ENCODE measurements around the gene EMCN.
"Not testable (repeated sequence)": the region's sequence is repeated elsewhere in the genome, so short reads cannot be mapped to it uniquely, and the experiment has no call there.

EMCN gene

GRCh38 chr4:100362366-100362765 lies 155.5 kb downstream of the EMCN start:
- H3K9ac ChIP-seq (ENCODE audit: low read depth in 1 of 2, low read length in 2 of 2) = no peak overlapping the region
- peaks cover 0 to 7% of the 10 kb centered on the region in 2 donors for H3K9me3 ChIP-seq (ENCODE audit: control insufficient read depth in 1 of 2, low read length in 2 of 2)
- no peaks in the 10 kb centered on the region for H3K4me1 ChIP-seq (ENCODE audit: control insufficient read depth in 1 of 2, insufficient read depth in 2 of 2, low read length in 2 of 2)
- H3K27me3 ChIP-seq (ENCODE audit: control insufficient read depth in 1 of 2, insufficient read depth in 2 of 2, low read length in 2 of 2) = no peaks in the 10 kb centered on the region
- no peak overlapping the region for H3K4me3 ChIP-seq (ENCODE audit: low read depth in 1 of 2, low read length in 2 of 2)
- H3K27ac ChIP-seq (ENCODE audit: low read depth, low read length) = no peak overlapping the region
- H3K36me3 ChIP-seq (ENCODE audit: control insufficient read depth in 1 of 2, insufficient read depth in 2 of 2, low read length in 2 of 2) = no peaks in the 10 kb centered on the region

DNA sequence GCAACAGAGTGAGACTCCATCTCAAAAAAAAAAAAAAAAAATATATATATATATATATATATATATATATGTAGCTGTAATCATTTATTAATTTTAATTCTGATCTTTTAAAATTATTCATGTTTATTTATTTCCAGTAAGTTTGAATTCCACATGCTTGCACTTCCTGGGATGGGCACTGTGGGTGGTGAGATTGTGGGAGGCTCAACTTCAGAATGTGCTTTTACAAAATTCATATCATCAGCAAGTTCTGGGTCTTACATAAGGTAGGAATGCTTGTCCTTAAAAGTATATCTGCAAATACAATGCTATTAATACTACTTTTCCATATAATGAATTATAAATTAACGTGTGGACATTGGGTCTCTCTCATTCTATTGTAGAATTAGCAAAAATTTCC lies 156.5 kb downstream of the EMCN start:
- Histone ChIP-seq H3K36me3 (ENCODE audit: control insufficient read depth in 1 of 2, insufficient read depth in 2 of 2, low read length in 2 of 2) (no peaks in the 10 kb centered on the region), H3K9ac (ENCODE audit: low read depth in 1 of 2, low read length in 2 of 2) (no peak overlapping the region), H3K4me3 (ENCODE audit: low read depth in 1 of 2, low read length in 2 of 2) (no peak overlapping the region), H3K4me1 (ENCODE audit: control insufficient read depth in 1 of 2, insufficient read depth in 2 of 2, low read length in 2 of 2) (no peaks in the 10 kb centered on the region), H3K27ac (ENCODE audit: low read depth, low read length) (no peak overlapping the region), H3K9me3 (ENCODE audit: control insufficient read depth in 1 of 2, low read length in 2 of 2) (peaks cover 0 to 12% of the 10 kb centered on the region in 2 donors), H3K27me3 (ENCODE audit: control insufficient read depth in 1 of 2, insufficient read depth in 2 of 2, low read length in 2 of 2) (no peaks in the 10 kb centered on the region)

GRCh38 chr4:100360211-100360610 lies 157.6 kb downstream of the EMCN start:
- no peak overlapping the region for H3K27ac ChIP-seq (ENCODE audit: low read depth, low read length)
- no peak overlapping the region for H3K9ac ChIP-seq (ENCODE audit: low read depth in 1 of 2, low read length in 2 of 2)
- peaks cover 0 to 12% of the 10 kb centered on the region in 2 donors for H3K9me3 ChIP-seq (ENCODE audit: control insufficient read depth in 1 of 2, low read length in 2 of 2)
- H3K4me3 ChIP-seq (ENCODE audit: low read depth in 1 of 2, low read length in 2 of 2) = no peak overlapping the region
- H3K36me3 ChIP-seq (ENCODE audit: control insufficient read depth in 1 of 2, insufficient read depth in 2 of 2, low read length in 2 of 2) = no peaks in the 10 kb centered on the region
- no peaks in the 10 kb centered on the region for H3K27me3 ChIP-seq (ENCODE audit: control insufficient read depth in 1 of 2, insufficient read depth in 2 of 2, low read length in 2 of 2)
- H3K4me1 ChIP-seq (ENCODE audit: control insufficient read depth in 1 of 2, insufficient read depth in 2 of 2, low read length in 2 of 2) = no peaks in the 10 kb centered on the region

GRCh38 chr4:100359441-100359840 lies 158.4 kb downstream of the EMCN start:
- H3K27ac ChIP-seq (ENCODE audit: low read depth, low read length) = no peak overlapping the region
- no peaks in the 10 kb centered on the region for H3K4me1 ChIP-seq (ENCODE audit: control insufficient read depth in 1 of 2, insufficient read depth in 2 of 2, low read length in 2 of 2)
- H3K27me3 ChIP-seq (ENCODE audit: control insufficient read depth in 1 of 2, insufficient read depth in 2 of 2, low read length in 2 of 2) = no peaks in the 10 kb centered on the region
- H3K36me3 ChIP-seq (ENCODE audit: control insufficient read depth in 1 of 2, insufficient read depth in 2 of 2, low read length in 2 of 2) = no peaks in the 10 kb centered on the region
- no peak overlapping the region for H3K9ac ChIP-seq (ENCODE audit: low read depth in 1 of 2, low read length in 2 of 2)
- H3K4me3 ChIP-seq (ENCODE audit: low read depth in 1 of 2, low read length in 2 of 2) = no peak overlapping the region
- peaks cover 0 to 12% of the 10 kb centered on the region in 2 donors for H3K9me3 ChIP-seq (ENCODE audit: control insufficient read depth in 1 of 2, low read length in 2 of 2)

DNA sequence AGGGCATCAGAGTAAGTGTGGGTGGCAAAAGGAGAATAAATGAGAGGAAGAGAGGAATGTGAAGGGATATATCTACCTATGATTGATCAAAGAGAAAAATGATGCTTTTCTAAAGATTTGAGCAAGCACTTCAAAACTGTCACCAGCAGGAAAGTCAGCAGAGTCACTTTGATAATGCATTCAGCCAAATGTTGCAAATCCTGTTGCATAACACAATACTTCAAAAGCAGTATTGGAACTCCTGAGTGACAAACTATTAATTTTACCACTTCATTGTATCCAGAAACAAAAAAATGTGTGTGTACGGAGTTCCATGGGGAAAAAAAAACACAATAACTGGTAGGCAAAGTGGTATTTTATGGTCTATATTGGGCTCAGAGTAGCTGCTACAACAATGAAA lies 160.3 kb downstream of the EMCN start:
- H3K4me3 ChIP-seq (ENCODE audit: low read depth in 1 of 2, low read length in 2 of 2) = no peak overlapping the region
- H3K9ac ChIP-seq (ENCODE audit: low read depth in 1 of 2, low read length in 2 of 2) = no peak overlapping the region
- H3K27me3 ChIP-seq (ENCODE audit: control insufficient read depth in 1 of 2, insufficient read depth in 2 of 2, low read length in 2 of 2) = no peaks in the 10 kb centered on the region
- H3K9me3 ChIP-seq (ENCODE audit: control insufficient read depth in 1 of 2, low read length in 2 of 2) = peaks cover 0 to 12% of the 10 kb centered on the region in 2 donors
- H3K4me1 ChIP-seq (ENCODE audit: control insufficient read depth in 1 of 2, insufficient read depth in 2 of 2, low read length in 2 of 2) = no peaks in the 10 kb centered on the region
- H3K36me3 ChIP-seq (ENCODE audit: control insufficient read depth in 1 of 2, insufficient read depth in 2 of 2, low read length in 2 of 2) = no peaks in the 10 kb centered on the region
- no peak overlapping the region for H3K27ac ChIP-seq (ENCODE audit: low read depth, low read length)

DNA sequence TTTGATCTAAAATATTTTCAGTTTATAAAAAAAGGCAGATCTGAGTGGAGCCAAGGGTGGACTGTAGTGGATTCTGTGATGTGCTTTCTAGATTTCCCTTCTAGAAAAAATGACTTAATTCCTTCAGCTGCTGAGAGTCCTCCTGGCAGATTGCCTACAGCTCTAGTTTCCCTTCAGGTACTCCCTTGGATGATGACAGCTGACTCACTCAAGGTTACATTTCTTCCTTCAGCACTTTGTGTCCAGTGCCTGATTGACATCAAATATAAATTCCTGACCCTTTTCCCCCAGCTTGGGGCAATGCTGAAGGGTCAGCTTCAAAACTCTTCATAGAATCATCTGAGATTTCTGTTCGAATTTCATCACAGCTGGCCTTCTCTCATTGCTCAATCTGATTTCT lies 161.7 kb downstream of the EMCN start:
- Histone ChIP-seq H3K4me1 (ENCODE audit: control insufficient read depth in 1 of 2, insufficient read depth in 2 of 2, low read length in 2 of 2) (no peaks in the 10 kb centered on the region), H3K9ac (ENCODE audit: low read depth in 1 of 2, low read length in 2 of 2) (no peak overlapping the region), H3K27ac (ENCODE audit: low read depth, low read length) (no peak overlapping the region), H3K27me3 (ENCODE audit: control insufficient read depth in 1 of 2, insufficient read depth in 2 of 2, low read length in 2 of 2) (no peaks in the 10 kb centered on the region), H3K9me3 (ENCODE audit: control insufficient read depth in 1 of 2, low read length in 2 of 2) (peaks cover 0 to 12% of the 10 kb centered on the region in 2 donors), H3K4me3 (ENCODE audit: low read depth in 1 of 2, low read length in 2 of 2) (no peak overlapping the region), H3K36me3 (ENCODE audit: control insufficient read depth in 1 of 2, insufficient read depth in 2 of 2, low read length in 2 of 2) (no peaks in the 10 kb centered on the region)

DNA sequence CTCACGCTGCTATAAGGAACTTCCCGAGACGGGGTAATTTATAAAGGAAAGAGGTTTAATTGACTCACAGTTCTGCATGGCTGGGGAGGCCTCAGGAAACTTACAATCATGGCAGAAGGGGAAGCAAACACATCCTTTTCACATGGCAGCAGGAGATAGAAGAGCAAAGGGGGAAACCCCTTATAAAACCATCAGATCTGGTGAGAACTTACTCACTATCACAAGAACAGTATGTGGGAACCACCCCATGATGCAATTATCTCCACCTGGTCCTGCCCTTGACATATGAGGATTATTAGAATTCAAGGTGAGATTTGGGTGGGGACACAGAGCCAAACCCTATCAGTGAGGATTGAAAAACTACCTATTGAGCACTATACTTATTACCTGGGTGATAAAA lies 165.5 kb downstream of the EMCN start:
- H3K4me1 ChIP-seq (ENCODE audit: control insufficient read depth in 1 of 2, insufficient read depth in 2 of 2, low read length in 2 of 2); H3K27me3 ChIP-seq (ENCODE audit: control insufficient read depth in 1 of 2, insufficient read depth in 2 of 2, low read length in 2 of 2); H3K9me3 ChIP-seq (ENCODE audit: control insufficient read depth in 1 of 2, low read length in 2 of 2); H3K36me3 ChIP-seq (ENCODE audit: control insufficient read depth in 1 of 2, insufficient read depth in 2 of 2, low read length in 2 of 2); H3K4me3 ChIP-seq (ENCODE audit: low read depth in 1 of 2, low read length in 2 of 2); H3K27ac ChIP-seq (ENCODE audit: low read depth, low read length); H3K9ac ChIP-seq (ENCODE audit: low read depth in 1 of 2, low read length in 2 of 2): not testable (repeated sequence)

GRCh38 chr4:100348473-100348872 lies 169.3 kb downstream of the EMCN start:
- Histone ChIP-seq H3K4me3 (ENCODE audit: low read depth in 1 of 2, low read length in 2 of 2) (no peak overlapping the region), H3K36me3 (ENCODE audit: control insufficient read depth in 1 of 2, insufficient read depth in 2 of 2, low read length in 2 of 2) (no peaks in the 10 kb centered on the region), H3K9me3 (ENCODE audit: control insufficient read depth in 1 of 2, low read length in 2 of 2) (no peaks in the 10 kb centered on the region), H3K9ac (ENCODE audit: low read depth in 1 of 2, low read length in 2 of 2) (no peak overlapping the region), H3K4me1 (ENCODE audit: control insufficient read depth in 1 of 2, insufficient read depth in 2 of 2, low read length in 2 of 2) (no peaks in the 10 kb centered on the region), H3K27ac (ENCODE audit: low read depth, low read length) (no peak overlapping the region), H3K27me3 (ENCODE audit: control insufficient read depth in 1 of 2, insufficient read depth in 2 of 2, low read length in 2 of 2) (no peaks in the 10 kb centered on the region)

- H3K4me1 ChIP-seq (ENCODE audit: control insufficient read depth in 1 of 2, insufficient read depth in 2 of 2, low read length in 2 of 2) = no peaks in the 10 kb centered on the region
- H3K9ac ChIP-seq (ENCODE audit: low read depth in 1 of 2, low read length in 2 of 2) = no peak overlapping the region
- no peaks in the 10 kb centered on the region for H3K9me3 ChIP-seq (ENCODE audit: control insufficient read depth in 1 of 2, low read length in 2 of 2)
- H3K36me3 ChIP-seq (ENCODE audit: control insufficient read depth in 1 of 2, insufficient read depth in 2 of 2, low read length in 2 of 2) = no peaks in the 10 kb centered on the region
- no peak overlapping the region for H3K27ac ChIP-seq (ENCODE audit: low read depth, low read length)
- no peak overlapping the region for H3K4me3 ChIP-seq (ENCODE audit: low read depth in 1 of 2, low read length in 2 of 2)
- H3K27me3 ChIP-seq (ENCODE audit: control insufficient read depth in 1 of 2, insufficient read depth in 2 of 2, low read length in 2 of 2) = no peaks in the 10 kb centered on the region
Observed at GRCh38 chr4:100347241-100347640, 170.6 kb downstream of the EMCN start.

GRCh38 chr4:100345585-100345984 lies 172.2 kb downstream of the EMCN start:
- Histone ChIP-seq H3K4me3 (ENCODE audit: low read depth in 1 of 2, low read length in 2 of 2) (no peak overlapping the region), H3K27me3 (ENCODE audit: control insufficient read depth in 1 of 2, insufficient read depth in 2 of 2, low read length in 2 of 2) (no peaks in the 10 kb centered on the region), H3K9ac (ENCODE audit: low read depth in 1 of 2, low read length in 2 of 2) (no peak overlapping the region), H3K36me3 (ENCODE audit: control insufficient read depth in 1 of 2, insufficient read depth in 2 of 2, low read length in 2 of 2) (no peaks in the 10 kb centered on the region), H3K9me3 (ENCODE audit: control insufficient read depth in 1 of 2, low read length in 2 of 2) (no peaks in the 10 kb centered on the region), H3K4me1 (ENCODE audit: control insufficient read depth in 1 of 2, insufficient read depth in 2 of 2, low read length in 2 of 2) (no peaks in the 10 kb centered on the region), H3K27ac (ENCODE audit: low read depth, low read length) (no peak overlapping the region)
